Measurements from ENCODE around the gene SYNGAP1. TPM values are rescaled to one million over a fixed set of nuclear protein-coding genes. Genes with fewer than 3 reads are reported as not detected.

Gene SYNGAP1
- total and polyA plus RNA-seq, 2 of the 8 experiments (the other 6 are each of a cell fraction or from before 2014, with no cell fraction given): 31.0 to 101 TPM

GRCh38 chr6:33477864-33478263, 58.0 kb downstream of the SYNGAP1 start:
- Histone ChIP-seq H3K4me2 (ENCODE audit: insufficient read depth in 1 of 2, low read depth in 2 of 2, low read length in 2 of 2) (no peak overlapping the region), H2BK12ac (ENCODE audit: low read depth, low read length) (no peak overlapping the region), H4K20me1 (replicated peaks in 1 of 2; ENCODE audit: control insufficient read depth in 1 of 2, insufficient read depth in 2 of 2, low read length in 2 of 2) (no peaks in the 10 kb centered on the region), H3K56ac (replicated peaks; ENCODE audit: insufficient read length, low read depth, low read length) (no peak overlapping the region), H2BK20ac (ENCODE audit: low read length) (no peak overlapping the region), H2BK15ac (ENCODE audit: low read length) (no peak overlapping the region), H3K27ac (ENCODE audit: low read depth, low read length) (no peak overlapping the region), H2AFZ (ENCODE audit: low read length) (no peak overlapping the region), H3K9me3 (ENCODE audit: insufficient read depth in 2 of 2, low read depth in 1 of 2, low read length in 1 of 2) (no peaks in the 10 kb centered on the region), H3K79me1 (ENCODE audit: low read depth, low read length) (no peaks in the 10 kb centered on the region), H4K5ac (ENCODE audit: insufficient read length, low read depth, low read length) (no peak overlapping the region), H2BK5ac (ENCODE audit: low read depth, low read length) (no peak overlapping the region), H4K8ac (ENCODE audit: extremely low read depth, insufficient read depth, low read length) (no peak overlapping the region), H2BK120ac (replicated peaks; ENCODE audit: low read depth, low read length) (no peak overlapping the region), H3K36me3 (ENCODE audit: control insufficient read depth in 2 of 4, insufficient read depth in 4 of 4, low read length in 3 of 4) (no peaks in the 10 kb centered on the region), H3K9ac (replicated peaks in 1 of 4; ENCODE audit: extremely low read depth in 1 of 4, low read depth in 3 of 4, low read length in 3 of 4) (no peak overlapping the region), H3K23ac (ENCODE audit: insufficient read length) (no peak overlapping the region), H3K23me2 (ENCODE audit: low read depth, low read length) (no peaks in the 10 kb centered on the region), H3K4me1 (replicated peaks in 1 of 4; ENCODE audit: control insufficient read depth in 3 of 4, insufficient read depth in 4 of 4, low read length in 3 of 4) (no peaks in the 10 kb centered on the region), H3K18ac (ENCODE audit: extremely low read depth, low read length) (no peak overlapping the region), H3K14ac (ENCODE audit: insufficient read length) (no peak overlapping the region), H3K4me3 (ENCODE audit: extremely low read depth in 1 of 4, insufficient read depth in 2 of 4, low read depth in 3 of 4, low read length in 4 of 4) (no peak overlapping the region), H3K79me2 (ENCODE audit: control insufficient read depth in 1 of 2, insufficient read depth in 2 of 2, low read length in 2 of 2) (no peaks in the 10 kb centered on the region), H2AK5ac (ENCODE audit: low read depth, low read length) (no peak overlapping the region), H3K4ac (replicated peaks; ENCODE audit: insufficient read length, low read depth, low read length) (no peak overlapping the region), H3K27me3 (replicated peaks in 1 of 4; ENCODE audit: control insufficient read depth in 3 of 4, extremely low read depth in 1 of 4, insufficient read depth in 3 of 4, low read length in 3 of 4) (no peaks in the 10 kb centered on the region), H4K91ac (replicated peaks; ENCODE audit: insufficient read length, low read length) (no peak overlapping the region)
- FAIRE-seq (no peak), DNase-seq (ENCODE audit: low read depth in 1 of 2, low spot score in 2 of 2) (no peak)
- 90% methylated on average over 3 of the region's 3 CpGs; no CpG with 5 or more reads in 1 of the 2 experiments for WGBS, 2 experiments (ENCODE audit: extremely low coverage in 1 of 2, insufficient coverage in 1 of 2, insufficient read length in 1 of 2, insufficient replicate concordance in 2 of 2, low coverage in 1 of 2, low lambda C conversion rate in 2 of 2, missing lambda C conversion rate in 1 of 2)
- CTCF ChIA-PET (ENCODE audit: partially characterized antibody): interaction anchor here (0.9 to 1.3 kb wide), 3 partner anchors 11 to 133 kb away, joined by 4 to 7 read pairs (median 5); no protein-coding TSS in a partner anchor
- POLR2A ChIA-PET (ENCODE audit: partially characterized antibody): interaction anchor here (1.7 kb wide), 1 partner anchor 22 kb away, joined by 4 read pairs; no protein-coding TSS in a partner anchor
